HG03571 (cell line): ENCODE data around the gene FCGR2B.
"Not testable (repeated sequence)": the region's sequence is repeated elsewhere in the genome, so short reads cannot be mapped to it uniquely, and the experiment has no call there.

Experiments used
- ATAC-seq: cut with Tn5 transposase; IDR thresholded peaks from one replicate; pipeline ENCODE4 v1.9.1; 2021; ENCODE audit not compliant: unreplicated experiment

Gene FCGR2B

GRCh38 chr1:161705537-161705936, 42.6 kb downstream of the FCGR2B start:
- ATAC-seq, result peak; percentile 40

GRCh38 chr1:161706113-161706481, 43.2 kb downstream of the FCGR2B start:
- no peak for ATAC-seq

GRCh38 chr1:161706482-161707347, 43.8 kb downstream of the FCGR2B start, which contains the start of gene FCRLA:
Gene FCRLA, plus strand, starts transcription at chr1:161707229. Its CDS starts 36 bp downstream, at chr1:161707265.
- ATAC-seq, result peak; percentile 55

GRCh38 chr1:161707503-161707902, 44.6 kb downstream of the FCGR2B start:
- ATAC-seq, result no peak

- ATAC-seq, result no peak
Measured at GRCh38 chr1:161709373-161709772, 46.4 kb downstream of the FCGR2B start.

- no peak for ATAC-seq
Measured at GRCh38 chr1:161710560-161710959, 47.6 kb downstream of the FCGR2B start.

- peak; percentile 56 for ATAC-seq
Measured at GRCh38 chr1:161718559-161719324, 55.8 kb downstream of the FCGR2B start.

GRCh38 chr1:161719325-161719611, 56.3 kb downstream of the FCGR2B start:
- ATAC-seq, result peak; percentile 54

GRCh38 chr1:161720422-161720821, 57.5 kb downstream of the FCGR2B start:
- no peak for ATAC-seq

- ATAC-seq, result no peak
Measured at GRCh38 chr1:161720956-161721737, 58.2 kb downstream of the FCGR2B start, which contains the start of gene FCRLB. Gene FCRLB, plus strand, starts transcription at chr1:161721544. Its CDS starts 1,129 bp downstream, at chr1:161722673.

- ATAC-seq, result no peak
Measured at GRCh38 chr1:161721738-161722343, 58.9 kb downstream of the FCGR2B start.

- ATAC-seq, result no peak
Measured at GRCh38 chr1:161722406-161722805, 59.5 kb downstream of the FCGR2B start.

- no peak for ATAC-seq
Measured at GRCh38 chr1:161723459-161724141, 60.7 kb downstream of the FCGR2B start.

- not testable (repeated sequence) for ATAC-seq
Measured at GRCh38 chr1:161725258-161725907, 62.4 kb downstream of the FCGR2B start.

- ATAC-seq, result peak; percentile 19
Measured at GRCh38 chr1:161725908-161726472, 63.0 kb downstream of the FCGR2B start.

- peak; percentile 57 for ATAC-seq
Measured at GRCh38 chr1:161726473-161727255, 63.7 kb downstream of the FCGR2B start.

- ATAC-seq, result peak; percentile 7
Measured at GRCh38 chr1:161727256-161727924, 64.4 kb downstream of the FCGR2B start.
